SK-N-SH (cell line): ENCODE measurements around the gene NLRP1. TPM values are rescaled to one million over a fixed set of nuclear protein-coding genes. Genes with fewer than 3 reads are reported as not detected.

ENCODE experiments used
- CTCF ChIA-PET: fragments of 300-600, 350-600 bp; formaldehyde crosslinking; extraction: SDS; loops from one replicate; lab custom pipeline; 2021; lab: Yijun Ruan, JAX
- POLR2A ChIA-PET: fragments of 350-600 bp; sonication (Branson Sonifier 250); formaldehyde crosslinking; extraction: SDS; loops from one replicate; lab custom pipeline; 2020; ENCODE audit warnings: antibody characterized with exemption, inconsistent platforms; lab: Yijun Ruan, JAX
- DNase-seq: peaks from one replicate; pipeline ENCODE4 v3.0.0; 2012
- H2AFZ ChIP-seq: fragments of 200-600 bp; sonication (generic); 2 replicates; pipeline ENCODE4 v1.8.1; 2016; ENCODE audit warnings: antibody characterized with exemption, mild to moderate bottlenecking, low read depth
- H3F3A ChIP-seq: fragments of 200-600 bp; sonication (generic); replicated peaks from 2 replicates; pipeline ENCODE3; 2016; ENCODE audit warnings: antibody characterized with exemption, mild to moderate bottlenecking; ENCODE audit not compliant: insufficient read depth
- H3K27ac ChIP-seq, 2 experiments: fragments of 200-500 bp in 1 of 2; fragments of 200-600 bp in 1 of 2; sonication (Bioruptor generic) in 1 of 2; sonication (generic), shearing (Covaris generic) in 1 of 2; 2 replicates each; pipeline versions ENCODE4 v1.5.1 to v1.6.1; 2014 to 2016; ENCODE audit warnings: low read depth in 2 of 2, inconsistent platforms in 1 of 2, low read length in 1 of 2, mild to moderate bottlenecking in 1 of 2, mixed read lengths in 1 of 2
- H3K27me3 ChIP-seq: fragments of 200-600 bp; sonication (generic), shearing (Covaris generic); 2 replicates; pipeline ENCODE4 v1.6.1; 2016; ENCODE audit warnings: mixed run types; ENCODE audit not compliant: insufficient read depth
- H3K36me3 ChIP-seq, 2 experiments: fragments of 200-500 bp in 1 of 2; fragments of 200-600 bp in 1 of 2; sonication (Bioruptor generic) in 1 of 2; sonication (generic) in 1 of 2; replicated peaks in 1 of 2; 2 replicates each; pipeline versions ENCODE3 to v1.5.1; 2014 to 2016; ENCODE audit warnings: low read length in 1 of 2, mild to moderate bottlenecking in 1 of 2; ENCODE audit not compliant: insufficient read depth in 2 of 2, control insufficient read depth in 1 of 2
- H3K4me1 ChIP-seq, 2 experiments: fragments of 200-500 bp in 1 of 2; fragments of 200-600 bp in 1 of 2; sonication (Bioruptor generic) in 1 of 2; sonication (generic), shearing (Covaris generic) in 1 of 2; 2 replicates each; pipeline versions ENCODE4 v1.5.1 to v1.6.1; 2014 to 2016; ENCODE audit warnings: low read depth in 1 of 2, low read length in 1 of 2, mixed run types in 1 of 2; ENCODE audit not compliant: insufficient read depth in 2 of 2, control insufficient read depth in 1 of 2
- H3K4me2 ChIP-seq: fragments of 200-600 bp; sonication (generic), shearing (Covaris generic); 2 replicates; pipeline ENCODE4 v1.6.1; 2017; ENCODE audit warnings: mixed run types
- H3K4me3 ChIP-seq, 2 experiments: fragments of 200-500 bp in 1 of 2; fragments of 200-600 bp in 1 of 2; sonication (Bioruptor generic) in 1 of 2; sonication (generic), shearing (Covaris generic) in 1 of 2; 2 replicates each; pipeline versions ENCODE4 v1.5.1 to v1.8.1; 2014 to 2016; ENCODE audit warnings: low read depth in 2 of 2, inconsistent platforms in 1 of 2, low read length in 1 of 2, mild to moderate bottlenecking in 1 of 2, mixed read lengths in 1 of 2, moderate library complexity in 1 of 2
- H3K79me2 ChIP-seq: fragments of 200-600 bp; sonication (generic); 2 replicates; pipeline ENCODE4 v1.8.1; 2017; ENCODE audit warnings: mild to moderate bottlenecking; ENCODE audit not compliant: insufficient read depth
- H3K9ac ChIP-seq: fragments of 200-600 bp; sonication (generic); 2 replicates; pipeline ENCODE4 v1.6.1; 2017; ENCODE audit warnings: mixed run types
- H3K9me2 ChIP-seq: fragments of 200-600 bp; sonication (generic); 2 replicates; pipeline ENCODE4 v1.6.1; 2017; ENCODE audit warnings: mixed run types
- H3K9me3 ChIP-seq: fragments of 200-600 bp; sonication (generic); 2 replicates; pipeline ENCODE4 v1.6.1; 2017; ENCODE audit warnings: mixed run types, mild to moderate bottlenecking, moderate library complexity
- H4K20me1 ChIP-seq: fragments of 200-600 bp; sonication (generic); 2 replicates; pipeline ENCODE4 v1.6.1; 2017; ENCODE audit warnings: mild to moderate bottlenecking, mixed run types; ENCODE audit not compliant: insufficient read depth
- CHD2 ChIP-seq: fragments of 150-350 bp; IDR thresholded peaks from 2 replicates; pipeline ENCODE4 v1.6.1; 2018; ENCODE audit warnings: low read length; ENCODE audit not compliant: partially characterized antibody
- FOXM1 ChIP-seq: IDR thresholded peaks from 2 replicates; pipeline ENCODE4 v1.4.0; 2012; ENCODE audit warnings: low read depth, mild to moderate bottlenecking
- JUND ChIP-seq: IDR thresholded peaks from 2 replicates; pipeline ENCODE4 v1.4.0; 2012
- MXI1 ChIP-seq: IDR thresholded peaks from 2 replicates; pipeline ENCODE4 v1.6.1; 2012; ENCODE audit warnings: mild to moderate bottlenecking, low read depth, low read length, improper control_type of control experiment
- RXRA ChIP-seq: IDR thresholded peaks from 2 replicates; pipeline ENCODE4 v1.4.0; 2012; ENCODE audit warnings: low read depth, mild to moderate bottlenecking, borderline replicate concordance
- SMC3 ChIP-seq: IDR thresholded peaks from 2 replicates; pipeline ENCODE4 v1.6.1; 2012; ENCODE audit warnings: low read depth, low read length, improper control_type of control experiment
- TAF1 ChIP-seq: IDR thresholded peaks from 2 replicates; pipeline ENCODE4 v1.6.1; 2012; ENCODE audit warnings: low read depth, mild to moderate bottlenecking, low read length, moderate library complexity, borderline replicate concordance
- TEAD4 ChIP-seq: IDR thresholded peaks from 2 replicates; pipeline ENCODE4 v1.4.0; 2012; ENCODE audit warnings: mild to moderate bottlenecking, borderline replicate concordance; ENCODE audit not compliant: insufficient read depth
- WGBS: methylation state at CpG from one replicate; pipeline ENCODE4 v1.1.6; 2017; ENCODE audit warnings: low lambda C conversion rate; 5-methylcytosine and 5-hydroxymethylcytosine counted together
- polyA plus RNA-seq, 3 experiments: library from polyadenylated mRNA; depleted of rRNA; stranded (reverse); fragments of >200 nt; gene quantifications; 2 replicates each; pipeline ENCODE4 v1.2.3, GENCODE V29; 2012
- TF ChIP-seq, protein P1 (sequence below): fragments of 150-350 bp; IDR thresholded peaks from 2 replicates; pipeline ENCODE4 v1.6.1; 2017; ENCODE audit warnings: antibody characterized with exemption, low read length, low read depth, borderline replicate concordance
- TF ChIP-seq, protein P2 (sequence below): fragments of 150-350 bp; IDR thresholded peaks from 2 replicates; pipeline ENCODE4 v1.6.1; 2016; ENCODE audit warnings: mild to moderate bottlenecking, low read depth, low read length
- TF ChIP-seq, protein P3 (sequence below): IDR thresholded peaks from 2 replicates; pipeline ENCODE4 v1.4.0; 2012; ENCODE audit warnings: low read depth, borderline replicate concordance
- TF ChIP-seq, protein P4 (sequence below): fragments of 200-600 bp; sonication (generic); IDR thresholded peaks from 2 replicates; pipeline ENCODE4 v1.6.1; 2017; ENCODE audit warnings: antibody characterized with exemption, mild to moderate bottlenecking, moderate library complexity
- TF ChIP-seq, protein P5 (sequence below): IDR thresholded peaks from 2 replicates; pipeline ENCODE4 v1.6.1; 2012; ENCODE audit warnings: mild to moderate bottlenecking, low read depth, low read length, moderate library complexity

NLRP1 gene
- polyA plus RNA-seq, 1 of the 3 experiments (the other 2 are of a cell fraction): 51.4 TPM

DNA sequence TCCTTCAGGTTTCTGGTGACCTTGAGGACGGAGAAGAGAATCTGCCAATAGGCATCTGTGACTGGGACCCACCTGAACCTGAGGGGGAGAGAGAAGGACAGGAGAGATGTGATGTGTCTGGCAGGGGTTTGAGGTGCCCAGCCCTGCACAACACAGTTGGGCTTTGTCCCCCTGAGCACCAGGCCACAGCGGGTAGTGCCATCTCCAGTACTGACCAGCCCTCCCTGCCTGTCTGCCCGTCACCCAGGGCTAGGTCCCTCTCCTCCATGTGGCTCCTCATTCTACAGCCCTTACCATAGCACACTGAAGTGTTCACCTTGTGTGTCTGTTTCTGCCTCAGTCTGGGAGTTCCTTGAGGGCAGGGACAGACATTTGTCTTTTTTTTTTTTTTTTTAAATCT lies 30.8 kb downstream of the NLRP1 start:
- H3K36me3 ChIP-seq: peaks cover 0 to 52% of the 10 kb centered on the region in 2 experiments
- no peak overlapping the region for H2AFZ ChIP-seq
- no peaks in the 10 kb centered on the region for H3K9me2 ChIP-seq
- H3K9ac ChIP-seq: no peak overlapping the region
- H3K4me3 ChIP-seq: no peak overlapping the region
- TF ChIP-seq, protein P1, sequence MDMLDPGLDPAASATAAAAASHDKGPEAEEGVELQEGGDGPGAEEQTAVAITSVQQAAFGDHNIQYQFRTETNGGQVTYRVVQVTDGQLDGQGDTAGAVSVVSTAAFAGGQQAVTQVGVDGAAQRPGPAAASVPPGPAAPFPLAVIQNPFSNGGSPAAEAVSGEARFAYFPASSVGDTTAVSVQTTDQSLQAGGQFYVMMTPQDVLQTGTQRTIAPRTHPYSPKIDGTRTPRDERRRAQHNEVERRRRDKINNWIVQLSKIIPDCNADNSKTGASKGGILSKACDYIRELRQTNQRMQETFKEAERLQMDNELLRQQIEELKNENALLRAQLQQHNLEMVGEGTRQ: no peak
- TF ChIP-seq, protein P2, sequence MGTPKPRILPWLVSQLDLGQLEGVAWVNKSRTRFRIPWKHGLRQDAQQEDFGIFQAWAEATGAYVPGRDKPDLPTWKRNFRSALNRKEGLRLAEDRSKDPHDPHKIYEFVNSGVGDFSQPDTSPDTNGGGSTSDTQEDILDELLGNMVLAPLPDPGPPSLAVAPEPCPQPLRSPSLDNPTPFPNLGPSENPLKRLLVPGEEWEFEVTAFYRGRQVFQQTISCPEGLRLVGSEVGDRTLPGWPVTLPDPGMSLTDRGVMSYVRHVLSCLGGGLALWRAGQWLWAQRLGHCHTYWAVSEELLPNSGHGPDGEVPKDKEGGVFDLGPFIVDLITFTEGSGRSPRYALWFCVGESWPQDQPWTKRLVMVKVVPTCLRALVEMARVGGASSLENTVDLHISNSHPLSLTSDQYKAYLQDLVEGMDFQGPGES: no peak
- TF ChIP-seq TAF1 (no peak), TEAD4 (no peak), SMC3 (no peak), CHD2 (no peak), MXI1 (no peak), FOXM1 (no peak), JUND (no peak), RXRA (no peak)
- TF ChIP-seq, protein P3, sequence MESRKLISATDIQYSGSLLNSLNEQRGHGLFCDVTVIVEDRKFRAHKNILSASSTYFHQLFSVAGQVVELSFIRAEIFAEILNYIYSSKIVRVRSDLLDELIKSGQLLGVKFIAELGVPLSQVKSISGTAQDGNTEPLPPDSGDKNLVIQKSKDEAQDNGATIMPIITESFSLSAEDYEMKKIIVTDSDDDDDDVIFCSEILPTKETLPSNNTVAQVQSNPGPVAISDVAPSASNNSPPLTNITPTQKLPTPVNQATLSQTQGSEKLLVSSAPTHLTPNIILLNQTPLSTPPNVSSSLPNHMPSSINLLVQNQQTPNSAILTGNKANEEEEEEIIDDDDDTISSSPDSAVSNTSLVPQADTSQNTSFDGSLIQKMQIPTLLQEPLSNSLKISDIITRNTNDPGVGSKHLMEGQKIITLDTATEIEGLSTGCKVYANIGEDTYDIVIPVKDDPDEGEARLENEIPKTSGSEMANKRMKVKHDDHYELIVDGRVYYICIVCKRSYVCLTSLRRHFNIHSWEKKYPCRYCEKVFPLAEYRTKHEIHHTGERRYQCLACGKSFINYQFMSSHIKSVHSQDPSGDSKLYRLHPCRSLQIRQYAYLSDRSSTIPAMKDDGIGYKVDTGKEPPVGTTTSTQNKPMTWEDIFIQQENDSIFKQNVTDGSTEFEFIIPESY: no peak
- TF ChIP-seq, protein P4, sequence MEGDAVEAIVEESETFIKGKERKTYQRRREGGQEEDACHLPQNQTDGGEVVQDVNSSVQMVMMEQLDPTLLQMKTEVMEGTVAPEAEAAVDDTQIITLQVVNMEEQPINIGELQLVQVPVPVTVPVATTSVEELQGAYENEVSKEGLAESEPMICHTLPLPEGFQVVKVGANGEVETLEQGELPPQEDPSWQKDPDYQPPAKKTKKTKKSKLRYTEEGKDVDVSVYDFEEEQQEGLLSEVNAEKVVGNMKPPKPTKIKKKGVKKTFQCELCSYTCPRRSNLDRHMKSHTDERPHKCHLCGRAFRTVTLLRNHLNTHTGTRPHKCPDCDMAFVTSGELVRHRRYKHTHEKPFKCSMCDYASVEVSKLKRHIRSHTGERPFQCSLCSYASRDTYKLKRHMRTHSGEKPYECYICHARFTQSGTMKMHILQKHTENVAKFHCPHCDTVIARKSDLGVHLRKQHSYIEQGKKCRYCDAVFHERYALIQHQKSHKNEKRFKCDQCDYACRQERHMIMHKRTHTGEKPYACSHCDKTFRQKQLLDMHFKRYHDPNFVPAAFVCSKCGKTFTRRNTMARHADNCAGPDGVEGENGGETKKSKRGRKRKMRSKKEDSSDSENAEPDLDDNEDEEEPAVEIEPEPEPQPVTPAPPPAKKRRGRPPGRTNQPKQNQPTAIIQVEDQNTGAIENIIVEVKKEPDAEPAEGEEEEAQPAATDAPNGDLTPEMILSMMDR: no peak
- TF ChIP-seq, protein P5, sequence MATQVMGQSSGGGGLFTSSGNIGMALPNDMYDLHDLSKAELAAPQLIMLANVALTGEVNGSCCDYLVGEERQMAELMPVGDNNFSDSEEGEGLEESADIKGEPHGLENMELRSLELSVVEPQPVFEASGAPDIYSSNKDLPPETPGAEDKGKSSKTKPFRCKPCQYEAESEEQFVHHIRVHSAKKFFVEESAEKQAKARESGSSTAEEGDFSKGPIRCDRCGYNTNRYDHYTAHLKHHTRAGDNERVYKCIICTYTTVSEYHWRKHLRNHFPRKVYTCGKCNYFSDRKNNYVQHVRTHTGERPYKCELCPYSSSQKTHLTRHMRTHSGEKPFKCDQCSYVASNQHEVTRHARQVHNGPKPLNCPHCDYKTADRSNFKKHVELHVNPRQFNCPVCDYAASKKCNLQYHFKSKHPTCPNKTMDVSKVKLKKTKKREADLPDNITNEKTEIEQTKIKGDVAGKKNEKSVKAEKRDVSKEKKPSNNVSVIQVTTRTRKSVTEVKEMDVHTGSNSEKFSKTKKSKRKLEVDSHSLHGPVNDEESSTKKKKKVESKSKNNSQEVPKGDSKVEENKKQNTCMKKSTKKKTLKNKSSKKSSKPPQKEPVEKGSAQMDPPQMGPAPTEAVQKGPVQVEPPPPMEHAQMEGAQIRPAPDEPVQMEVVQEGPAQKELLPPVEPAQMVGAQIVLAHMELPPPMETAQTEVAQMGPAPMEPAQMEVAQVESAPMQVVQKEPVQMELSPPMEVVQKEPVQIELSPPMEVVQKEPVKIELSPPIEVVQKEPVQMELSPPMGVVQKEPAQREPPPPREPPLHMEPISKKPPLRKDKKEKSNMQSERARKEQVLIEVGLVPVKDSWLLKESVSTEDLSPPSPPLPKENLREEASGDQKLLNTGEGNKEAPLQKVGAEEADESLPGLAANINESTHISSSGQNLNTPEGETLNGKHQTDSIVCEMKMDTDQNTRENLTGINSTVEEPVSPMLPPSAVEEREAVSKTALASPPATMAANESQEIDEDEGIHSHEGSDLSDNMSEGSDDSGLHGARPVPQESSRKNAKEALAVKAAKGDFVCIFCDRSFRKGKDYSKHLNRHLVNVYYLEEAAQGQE: no peak
- H3K27me3 ChIP-seq: no peaks in the 10 kb centered on the region
- POLR2A ChIA-PET: no interaction called here
- H3K4me2 ChIP-seq: no peak overlapping the region
- no peaks in the 10 kb centered on the region for H4K20me1 ChIP-seq
- no peaks in the 10 kb centered on the region for H3K4me1 ChIP-seq
- no peak overlapping the region for H3K27ac ChIP-seq
- H3K9me3 ChIP-seq: no peaks in the 10 kb centered on the region
- DNase-seq: no peak
- WGBS: 50% methylated on average over 3 of the region's 3 CpGs
- H3K79me2 ChIP-seq: peaks cover 5% of the 10 kb centered on the region; the same call in 1 of the 2 replicates
- H3F3A ChIP-seq: no peaks in the 10 kb centered on the region
- CTCF ChIA-PET: no interaction called here
